Measurements from ENCODE around the gene USP17L15.
"Not testable (repeated sequence)": the region's sequence is repeated elsewhere in the genome, so short reads cannot be mapped to it uniquely, and the experiment has no call there.

Gene USP17L15, protein sequence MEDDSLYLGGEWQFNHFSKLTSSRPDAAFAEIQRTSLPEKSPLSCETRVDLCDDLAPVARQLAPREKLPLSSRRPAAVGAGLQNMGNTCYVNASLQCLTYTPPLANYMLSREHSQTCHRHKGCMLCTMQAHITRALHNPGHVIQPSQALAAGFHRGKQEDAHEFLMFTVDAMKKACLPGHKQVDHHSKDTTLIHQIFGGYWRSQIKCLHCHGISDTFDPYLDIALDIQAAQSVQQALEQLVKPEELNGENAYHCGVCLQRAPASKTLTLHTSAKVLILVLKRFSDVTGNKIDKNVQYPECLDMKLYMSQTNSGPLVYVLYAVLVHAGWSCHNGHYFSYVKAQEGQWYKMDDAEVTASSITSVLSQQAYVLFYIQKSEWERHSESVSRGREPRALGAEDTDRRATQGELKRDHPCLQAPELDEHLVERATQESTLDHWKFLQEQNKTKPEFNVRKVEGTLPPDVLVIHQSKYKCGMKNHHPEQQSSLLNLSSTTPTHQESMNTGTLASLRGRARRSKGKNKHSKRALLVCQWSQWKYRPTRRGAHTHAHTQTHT

DNA sequence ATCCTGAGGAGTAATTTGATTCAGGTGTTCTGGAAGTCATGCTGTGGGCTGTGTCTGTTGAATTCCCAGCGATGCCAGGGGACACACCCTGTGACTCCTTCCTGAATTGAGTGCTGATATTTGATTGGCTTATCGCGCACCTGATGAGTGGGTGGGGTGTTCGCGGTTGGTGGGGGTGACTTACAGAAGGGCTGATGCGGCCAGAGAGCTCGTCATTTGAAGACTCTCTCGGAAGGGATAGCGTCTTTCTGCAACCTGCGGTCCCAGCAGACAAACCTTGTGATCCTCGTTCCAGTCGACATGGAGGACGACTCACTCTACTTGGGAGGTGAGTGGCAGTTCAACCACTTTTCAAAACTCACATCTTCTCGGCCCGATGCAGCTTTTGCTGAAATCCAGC, at the start of gene USP17L15:
TSS of gene USP17L15 (plus strand) at position 301 of the 400 bp plus-strand sequence. CDS start at position 301, 0 bp downstream.
- not testable (repeated sequence) for H3K4me3 ChIP-seq (ENCODE audit: control insufficient read depth, low read depth, low read length); DNase-seq (ENCODE audit: low read depth)

DNA sequence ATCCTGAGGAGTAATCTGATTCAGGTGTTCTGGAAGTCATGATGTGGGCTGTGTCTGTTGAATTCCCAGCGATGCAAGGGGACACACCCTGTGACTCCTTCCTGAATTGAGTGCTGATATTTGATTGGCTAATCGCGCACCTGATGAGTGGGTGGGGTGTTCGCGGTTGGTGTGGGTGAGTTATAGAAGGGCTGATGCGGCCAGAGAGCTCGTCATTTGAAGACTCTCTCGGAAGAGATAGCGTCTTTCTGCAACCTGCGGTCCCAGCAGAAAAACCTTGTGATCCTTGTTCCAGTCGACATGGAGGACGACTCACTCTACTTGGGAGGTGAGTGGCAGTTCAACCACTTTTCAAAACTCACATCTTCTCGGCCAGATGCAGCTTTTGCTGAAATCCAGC, 23.8 kb upstream of the USP17L15 start, which contains the start of gene USP17L10:
TSS of gene USP17L10 (plus strand) at position 301 of the 400 bp plus-strand sequence. CDS start at position 301, 0 bp downstream.
- not testable (repeated sequence) for DNase-seq (ENCODE audit: low read depth); H3K4me3 ChIP-seq (ENCODE audit: control insufficient read depth, low read depth, low read length)

DNA sequence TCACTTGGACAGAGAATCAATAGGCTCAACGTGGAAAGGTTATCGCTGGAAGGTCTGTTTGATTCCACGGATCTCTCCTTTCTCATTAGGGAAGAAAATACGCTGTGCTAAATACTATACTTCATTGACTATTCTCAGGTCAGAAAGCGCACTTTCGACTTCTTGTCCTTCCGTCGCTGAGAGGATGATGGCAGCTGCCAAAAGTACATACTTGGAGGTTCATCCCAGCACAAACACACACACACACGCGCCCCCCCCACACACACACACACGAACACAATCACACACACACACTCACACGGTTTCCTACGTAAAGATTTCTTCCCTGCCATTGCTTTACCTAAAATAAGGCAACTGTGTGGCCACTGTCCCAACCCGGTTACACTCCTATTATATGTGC, 19.5 kb upstream of the USP17L15 start:
- H3K4me3 ChIP-seq (ENCODE audit: control insufficient read depth, low read depth, low read length); DNase-seq (ENCODE audit: low read depth): not testable (repeated sequence)

DNA sequence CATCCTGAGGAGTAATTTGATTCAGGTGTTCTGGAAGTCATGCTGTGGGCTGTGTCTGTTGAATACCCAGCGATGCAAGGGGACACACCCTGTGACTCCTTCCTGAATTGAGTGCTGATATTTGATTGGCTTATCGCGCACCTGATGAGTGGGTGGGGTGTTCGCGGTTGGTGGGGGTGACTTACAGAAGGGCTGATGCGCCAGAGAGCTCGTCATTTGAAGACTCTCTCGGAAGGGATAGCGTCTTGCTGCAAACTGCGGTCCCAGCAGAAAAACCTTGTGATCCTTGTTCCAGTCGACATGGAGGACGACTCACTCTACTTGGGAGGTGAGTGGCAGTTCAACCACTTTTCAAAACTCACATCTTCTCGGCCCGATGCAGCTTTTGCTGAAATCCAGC, 19.1 kb upstream of the USP17L15 start, which contains the start of gene USP17L11:
TSS of gene USP17L11 (plus strand) at position 301 of the 400 bp plus-strand sequence. CDS start at position 301, 0 bp downstream.
- not testable (repeated sequence) for H3K4me3 ChIP-seq (ENCODE audit: control insufficient read depth, low read depth, low read length); DNase-seq (ENCODE audit: low read depth)

DNA sequence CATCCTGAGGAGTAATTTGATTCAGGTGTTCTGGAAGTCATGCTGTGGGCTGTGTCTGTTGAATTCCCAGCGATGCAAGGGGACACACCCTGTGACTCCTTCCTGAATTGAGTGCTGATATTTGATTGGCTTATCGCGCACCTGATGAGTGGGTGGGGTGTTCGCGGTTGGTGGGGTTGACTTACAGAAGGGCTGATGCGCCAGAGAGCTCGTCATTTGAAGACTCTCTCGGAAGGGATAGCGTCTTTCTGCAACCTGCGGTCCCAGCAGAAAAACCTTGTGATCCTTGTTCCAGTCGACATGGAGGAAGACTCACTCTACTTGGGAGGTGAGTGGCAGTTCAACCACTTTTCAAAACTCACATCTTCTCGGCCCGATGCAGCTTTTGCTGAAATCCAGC, 14.3 kb upstream of the USP17L15 start, which contains the start of gene USP17L12:
TSS of gene USP17L12 (plus strand) at position 301 of the 400 bp plus-strand sequence. CDS start at position 301, 0 bp downstream.
- not testable (repeated sequence) for DNase-seq (ENCODE audit: low read depth); H3K4me3 ChIP-seq (ENCODE audit: control insufficient read depth, low read depth, low read length)

DNA sequence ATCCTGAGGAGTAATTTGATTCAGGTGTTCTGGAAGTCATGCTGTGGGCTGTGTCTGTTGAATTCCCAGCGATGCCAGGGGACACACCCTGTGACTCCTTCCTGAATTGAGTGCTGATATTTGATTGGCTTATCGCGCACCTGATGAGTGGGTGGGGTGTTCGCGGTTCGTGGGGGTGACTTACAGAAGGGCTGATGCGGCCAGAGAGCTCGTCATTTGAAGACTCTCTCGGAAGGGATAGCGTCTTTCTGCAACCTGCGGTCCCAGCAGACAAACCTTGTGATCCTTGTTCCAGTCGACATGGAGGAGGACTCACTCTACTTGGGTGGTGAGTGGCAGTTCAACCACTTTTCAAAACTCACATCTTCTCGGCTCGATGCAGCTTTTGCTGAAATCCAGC, 9.6 kb upstream of the USP17L15 start, which contains the start of gene USP17L13:
TSS of gene USP17L13 (plus strand) at position 301 of the 400 bp plus-strand sequence. CDS start at position 301, 0 bp downstream.
- not testable (repeated sequence) for DNase-seq (ENCODE audit: low read depth); H3K4me3 ChIP-seq (ENCODE audit: control insufficient read depth, low read depth, low read length)

DNA sequence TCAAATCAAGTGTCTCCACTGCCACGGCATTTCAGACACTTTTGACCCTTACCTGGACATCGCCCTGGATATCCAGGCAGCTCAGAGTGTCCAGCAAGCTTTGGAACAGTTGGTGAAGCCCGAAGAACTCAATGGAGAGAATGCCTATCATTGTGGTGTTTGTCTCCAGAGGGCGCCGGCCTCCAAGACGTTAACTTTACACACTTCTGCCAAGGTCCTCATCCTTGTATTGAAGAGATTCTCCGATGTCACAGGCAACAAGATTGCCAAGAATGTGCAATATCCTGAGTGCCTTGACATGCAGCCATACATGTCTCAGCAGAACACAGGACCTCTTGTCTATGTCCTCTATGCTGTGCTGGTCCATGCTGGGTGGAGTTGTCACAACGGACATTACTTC, 3.9 kb upstream of the USP17L15 start:
- not testable (repeated sequence) for H3K4me3 ChIP-seq (ENCODE audit: control insufficient read depth, low read depth, low read length); DNase-seq (ENCODE audit: low read depth)

DNA sequence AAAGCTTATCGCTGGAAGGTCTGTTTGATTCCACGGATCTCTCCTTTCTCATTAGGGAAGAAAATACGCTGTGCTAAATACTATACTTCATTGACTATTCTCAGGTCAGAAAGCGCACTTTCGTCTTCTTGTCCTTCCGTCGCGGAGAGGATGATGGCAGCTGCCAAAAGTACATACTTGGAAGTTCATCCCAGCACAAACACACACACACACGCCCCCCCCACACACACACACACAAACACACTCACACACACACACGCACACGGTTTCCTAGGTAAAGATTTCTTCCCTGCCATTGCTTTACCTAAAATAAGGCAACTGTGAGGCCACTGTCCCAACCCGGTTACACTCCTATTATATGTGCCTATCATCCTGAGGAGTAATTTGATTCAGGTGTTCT, 4.3 kb downstream of the USP17L15 start:
- not testable (repeated sequence) for DNase-seq (ENCODE audit: low read depth)

DNA sequence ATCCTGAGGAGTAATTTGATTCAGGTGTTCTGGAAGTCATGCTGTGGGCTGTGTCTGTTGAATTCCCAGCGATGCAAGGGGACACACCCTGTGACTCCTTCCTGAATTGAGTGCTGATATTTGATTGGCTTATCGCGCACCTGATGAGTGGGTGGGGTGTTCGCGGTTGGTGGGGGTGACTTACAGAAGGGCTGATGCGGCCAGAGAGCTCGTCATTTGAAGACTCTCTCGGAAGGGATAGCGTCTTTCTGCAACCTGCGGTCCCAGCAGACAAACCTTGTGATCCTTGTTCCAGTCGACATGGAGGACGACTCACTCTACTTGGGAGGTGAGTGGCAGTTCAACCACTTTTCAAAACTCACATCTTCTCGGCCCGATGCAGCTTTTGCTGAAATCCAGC, 9.4 kb downstream of the USP17L15 start, which contains the start of gene USP17L17:
TSS of gene USP17L17 (plus strand) at position 301 of the 400 bp plus-strand sequence. CDS start at position 301, 0 bp downstream.
- DNase-seq (ENCODE audit: low read depth); H3K4me3 ChIP-seq (ENCODE audit: control insufficient read depth, low read depth, low read length): not testable (repeated sequence)

More for the DNA sequence above, 4.3 kb downstream of the USP17L15 start:
- not testable (repeated sequence) for H3K4me3 ChIP-seq (ENCODE audit: control insufficient read depth, low read depth, low read length)

DNA sequence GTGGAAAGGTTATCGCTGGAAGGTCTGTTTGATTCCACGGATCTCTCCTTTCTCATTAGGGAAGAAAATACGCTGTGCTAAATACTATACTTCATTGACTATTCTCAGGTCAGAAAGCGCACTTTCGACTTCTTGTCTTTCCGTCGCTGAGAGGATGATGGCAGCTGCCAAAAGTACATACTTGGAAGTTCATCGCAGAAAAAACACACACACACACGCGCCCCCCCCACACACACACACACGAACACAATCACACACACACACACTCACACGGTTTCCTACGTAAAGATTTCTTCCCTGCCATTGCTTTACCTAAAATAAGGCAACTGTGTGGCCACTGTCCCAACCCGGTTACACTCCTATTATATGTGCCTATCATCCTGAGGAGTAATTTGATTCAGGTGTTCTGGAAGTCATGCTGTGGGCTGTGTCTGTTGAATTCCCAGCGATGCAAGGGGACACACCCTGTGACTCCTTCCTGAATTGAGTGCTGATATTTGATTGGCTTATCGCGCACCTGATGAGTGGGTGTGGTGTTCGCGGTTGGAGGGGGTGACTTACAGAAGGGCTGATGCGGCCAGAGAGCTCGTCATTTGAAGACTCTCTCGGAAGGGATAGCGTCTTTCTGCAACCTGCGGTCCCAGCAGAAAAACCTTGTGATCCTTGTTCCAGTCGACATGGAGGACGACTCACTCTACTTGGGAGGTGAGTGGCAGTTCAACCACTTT, 13.9 kb downstream of the USP17L15 start, which contains the start of gene USP17L18:
TSS of gene USP17L18 (plus strand) at position 678 of the 728 bp plus-strand sequence. CDS start at position 678, 0 bp downstream.
- not testable (repeated sequence) for DNase-seq (ENCODE audit: low read depth); H3K4me3 ChIP-seq (ENCODE audit: control insufficient read depth, low read depth, low read length)

DNA sequence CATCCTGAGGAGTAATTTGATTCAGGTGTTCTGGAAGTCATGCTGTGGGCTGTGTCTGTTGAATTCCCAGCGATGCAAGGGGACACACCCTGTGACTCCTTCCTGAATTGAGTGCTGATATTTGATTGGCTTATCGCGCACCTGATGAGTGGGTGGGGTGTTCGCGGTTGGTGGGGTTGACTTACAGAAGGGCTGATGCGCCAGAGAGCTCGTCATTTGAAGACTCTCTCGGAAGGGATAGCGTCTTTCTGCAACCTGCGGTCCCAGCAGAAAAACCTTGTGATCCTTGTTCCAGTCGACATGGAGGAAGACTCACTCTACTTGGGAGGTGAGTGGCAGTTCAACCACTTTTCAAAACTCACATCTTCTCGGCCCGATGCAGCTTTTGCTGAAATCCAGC, 18.9 kb downstream of the USP17L15 start, which contains the start of gene USP17L19:
TSS of gene USP17L19 (plus strand) at position 301 of the 400 bp plus-strand sequence. CDS start at position 301, 0 bp downstream.
- not testable (repeated sequence) for DNase-seq (ENCODE audit: low read depth); H3K4me3 ChIP-seq (ENCODE audit: control insufficient read depth, low read depth, low read length)

DNA sequence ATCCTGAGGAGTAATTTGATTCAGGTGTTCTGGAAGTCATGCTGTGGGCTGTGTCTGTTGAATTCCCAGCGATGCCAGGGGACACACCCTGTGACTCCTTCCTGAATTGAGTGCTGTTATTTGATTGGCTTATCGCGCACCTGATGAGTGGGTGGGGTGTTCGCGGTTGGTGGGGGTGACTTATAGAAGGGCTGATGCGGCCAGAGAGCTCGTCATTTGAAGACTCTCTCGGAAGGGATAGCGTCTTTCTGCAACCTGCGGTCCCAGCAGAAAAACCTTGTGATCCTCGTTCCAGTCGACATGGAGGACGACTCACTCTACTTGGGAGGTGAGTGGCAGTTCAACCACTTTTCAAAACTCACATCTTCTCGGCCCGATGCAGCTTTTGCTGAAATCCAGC, 23.6 kb downstream of the USP17L15 start, which contains the start of gene USP17L20:
TSS of gene USP17L20 (plus strand) at position 301 of the 400 bp plus-strand sequence. CDS start at position 301, 0 bp downstream.
- H3K4me3 ChIP-seq (ENCODE audit: control insufficient read depth, low read depth, low read length); DNase-seq (ENCODE audit: low read depth): not testable (repeated sequence)

DNA sequence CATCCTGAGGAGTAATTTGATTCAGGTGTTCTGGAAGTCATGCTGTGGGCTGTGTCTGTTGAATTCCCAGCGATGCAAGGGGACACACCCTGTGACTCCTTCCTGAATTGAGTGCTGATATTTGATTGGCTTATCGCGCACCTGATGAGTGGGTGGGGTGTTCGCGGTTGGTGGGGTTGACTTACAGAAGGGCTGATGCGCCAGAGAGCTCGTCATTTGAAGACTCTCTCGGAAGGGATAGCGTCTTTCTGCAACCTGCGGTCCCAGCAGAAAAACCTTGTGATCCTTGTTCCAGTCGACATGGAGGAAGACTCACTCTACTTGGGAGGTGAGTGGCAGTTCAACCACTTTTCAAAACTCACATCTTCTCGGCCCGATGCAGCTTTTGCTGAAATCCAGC, 28.4 kb downstream of the USP17L15 start, which contains the start of gene USP17L21:
TSS of gene USP17L21 (plus strand) at position 301 of the 400 bp plus-strand sequence. CDS start at position 301, 0 bp downstream.
- not testable (repeated sequence) for DNase-seq (ENCODE audit: low read depth); H3K4me3 ChIP-seq (ENCODE audit: control insufficient read depth, low read depth, low read length)

DNA sequence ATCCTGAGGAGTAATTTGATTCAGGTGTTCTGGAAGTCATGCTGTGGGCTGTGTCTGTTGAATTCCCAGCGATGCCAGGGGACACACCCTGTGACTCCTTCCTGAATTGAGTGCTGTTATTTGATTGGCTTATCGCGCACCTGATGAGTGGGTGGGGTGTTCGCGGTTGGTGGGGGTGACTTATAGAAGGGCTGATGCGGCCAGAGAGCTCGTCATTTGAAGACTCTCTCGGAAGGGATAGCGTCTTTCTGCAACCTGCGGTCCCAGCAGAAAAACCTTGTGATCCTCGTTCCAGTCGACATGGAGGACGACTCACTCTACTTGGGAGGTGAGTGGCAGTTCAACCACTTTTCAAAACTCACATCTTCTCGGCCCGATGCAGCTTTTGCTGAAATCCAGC, 33.1 kb downstream of the USP17L15 start, which contains the start of gene USP17L22:
TSS of gene USP17L22 (plus strand) at position 301 of the 400 bp plus-strand sequence. CDS start at position 301, 0 bp downstream.
- not testable (repeated sequence) for DNase-seq (ENCODE audit: low read depth); H3K4me3 ChIP-seq (ENCODE audit: control insufficient read depth, low read depth, low read length)

DNA sequence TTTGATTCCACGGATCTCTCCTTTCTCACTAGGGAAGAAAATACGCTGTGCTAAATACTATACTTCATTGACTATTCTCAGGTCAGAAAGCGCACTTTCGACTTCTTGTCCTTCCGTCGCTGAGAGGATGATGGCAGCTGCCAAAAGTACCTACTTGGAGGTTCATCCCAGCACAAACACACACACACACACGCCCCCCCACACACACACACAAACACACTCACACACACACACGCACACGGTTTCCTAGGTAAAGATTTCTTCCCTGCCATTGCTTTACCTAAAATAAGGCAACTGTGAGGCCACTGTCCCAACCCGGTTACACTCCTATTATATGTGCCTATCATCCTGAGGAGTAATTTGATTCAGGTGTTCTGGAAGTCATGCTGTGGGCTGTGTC, 37.5 kb downstream of the USP17L15 start:
- DNase-seq (ENCODE audit: low read depth); H3K4me3 ChIP-seq (ENCODE audit: control insufficient read depth, low read depth, low read length): not testable (repeated sequence)

Data from fibroblast of mammary gland (primary cell).